Central memory CD8-positive, alpha-beta T cell (primary cell): Measurements from ENCODE around the gene SVIL.
"Not testable (repeated sequence)": the region's sequence is repeated elsewhere in the genome, so short reads cannot be mapped to it uniquely, and the experiment has no call there.

Experiments
- ATAC-seq: fragments of 150-1000 bp; cut with Tn5 transposase; replicated peaks from 2 replicates; pipeline ENCODE4 v1.10.0; 2022; ENCODE audit warnings: mild to moderate bottlenecking, moderate FRiP score, moderate number of reproducible peaks; ENCODE audit not compliant: poor library complexity, severe bottlenecking; ENCODE audit errors: extremely low read depth
- DNase-seq, 2 donors: peaks; one replicate each; pipeline ENCODE4 v3.0.0; 2021; ENCODE audit warnings: low spot score in 2 of 2
- H3K27ac Mint-ChIP-seq: one replicate; pipeline ENCODE4 v1.8.0; 2022; ENCODE audit warnings: low read depth, mild to moderate bottlenecking, moderate library complexity, mixed read lengths
- H3K27me3 Mint-ChIP-seq: one replicate; pipeline ENCODE4 v1.8.0; 2022; ENCODE audit warnings: mixed read lengths
- H3K36me3 Mint-ChIP-seq: one replicate; pipeline ENCODE4 v1.8.0; 2022; ENCODE audit warnings: mild to moderate bottlenecking, moderate library complexity, mixed read lengths; ENCODE audit not compliant: insufficient read depth
- H3K4me1 Mint-ChIP-seq: one replicate; pipeline ENCODE4 v1.8.0; 2022; ENCODE audit warnings: mixed read lengths
- H3K4me3 Mint-ChIP-seq: one replicate; pipeline ENCODE4 v1.8.0; 2022; ENCODE audit warnings: mild to moderate bottlenecking, moderate library complexity, mixed read lengths
- H3K9me3 Mint-ChIP-seq: one replicate; pipeline ENCODE4 v1.8.0; 2022; ENCODE audit warnings: mixed read lengths

SVIL gene

GRCh38 chr10:29486433-29486832 is 148.3 kb downstream of the SVIL start:
- no peak for DNase-seq
- peak overlapping the region; percentile 18 for H3K4me3 Mint-ChIP-seq
- no peak for ATAC-seq
- peaks cover 24% of the 10 kb centered on the region for H3K4me1 Mint-ChIP-seq
- no peaks in the 10 kb centered on the region for H3K9me3 Mint-ChIP-seq
- H3K36me3 Mint-ChIP-seq, result peaks cover 18% of the 10 kb centered on the region
- no peak overlapping the region for H3K27ac Mint-ChIP-seq
- no peaks in the 10 kb centered on the region for H3K27me3 Mint-ChIP-seq

GRCh38 chr10:29484677-29485076 is 150.1 kb downstream of the SVIL start:
- not testable (repeated sequence) for ATAC-seq, H3K9me3 Mint-ChIP-seq, H3K27me3 Mint-ChIP-seq, H3K4me3 Mint-ChIP-seq, DNase-seq
- peaks cover 24% of the 10 kb centered on the region for H3K4me1 Mint-ChIP-seq
- peak overlapping the region; percentile 70 for H3K27ac Mint-ChIP-seq
- H3K36me3 Mint-ChIP-seq, result peaks cover 11% of the 10 kb centered on the region

GRCh38 chr10:29482591-29483431 is 152.0 kb downstream of the SVIL start:
- Mint-ChIP-seq H3K27ac (no peak overlapping the region), H3K4me1 (peaks cover 20% of the 10 kb centered on the region), H3K27me3 (no peaks in the 10 kb centered on the region), H3K9me3 (no peaks in the 10 kb centered on the region), H3K4me3 (no peak overlapping the region), H3K36me3 (peaks cover 8% of the 10 kb centered on the region)
- ATAC-seq, result peak; percentile 79
- DNase-seq, result no peak

GRCh38 chr10:29481906-29482440 is 152.8 kb downstream of the SVIL start:
- Mint-ChIP-seq H3K27me3 (no peaks in the 10 kb centered on the region), H3K36me3 (peaks cover 8% of the 10 kb centered on the region), H3K4me1 (peaks cover 11% of the 10 kb centered on the region), H3K4me3 (no peak overlapping the region), H3K9me3 (no peaks in the 10 kb centered on the region), H3K27ac (no peak overlapping the region)
- ATAC-seq, result no peak
- DNase-seq, result no peak

- peaks cover 13% of the 10 kb centered on the region for H3K4me1 Mint-ChIP-seq
- H3K27me3 Mint-ChIP-seq, result no peaks in the 10 kb centered on the region
- ATAC-seq (no peak), DNase-seq (no peak)
- H3K4me3 Mint-ChIP-seq, result no peak overlapping the region
- H3K9me3 Mint-ChIP-seq, result no peaks in the 10 kb centered on the region
- peaks cover 8% of the 10 kb centered on the region for H3K36me3 Mint-ChIP-seq
- H3K27ac Mint-ChIP-seq, result no peak overlapping the region
Observed at GRCh38 chr10:29479981-29480954, 154.5 kb downstream of the SVIL start.

GRCh38 chr10:29479081-29479925 is 155.5 kb downstream of the SVIL start:
- H3K4me3 Mint-ChIP-seq, result no peak overlapping the region
- no peak for ATAC-seq
- no peak overlapping the region for H3K27ac Mint-ChIP-seq

GRCh38 chr10:29473406-29474100 is 161.2 kb downstream of the SVIL start:
- no peak for DNase-seq
- no peaks in the 10 kb centered on the region for H3K9me3 Mint-ChIP-seq
- peaks cover 5% of the 10 kb centered on the region for H3K4me1 Mint-ChIP-seq
- H3K27ac Mint-ChIP-seq, result no peak overlapping the region
- no peaks in the 10 kb centered on the region for H3K27me3 Mint-ChIP-seq
- peaks cover 17% of the 10 kb centered on the region for H3K36me3 Mint-ChIP-seq
- ATAC-seq, result no peak
- H3K4me3 Mint-ChIP-seq, result no peak overlapping the region

More at GRCh38 chr10:29479081-29479925, 155.5 kb downstream of the SVIL start:
- no peak for DNase-seq
- Mint-ChIP-seq H3K36me3 (peaks cover 6% of the 10 kb centered on the region), H3K9me3 (no peaks in the 10 kb centered on the region), H3K27me3 (no peaks in the 10 kb centered on the region), H3K4me1 (peaks cover 15% of the 10 kb centered on the region)

GRCh38 chr10:29473087-29473356 is 161.7 kb downstream of the SVIL start:
- no peaks in the 10 kb centered on the region for H3K27me3 Mint-ChIP-seq
- no peak overlapping the region for H3K4me3 Mint-ChIP-seq
- DNase-seq, result no peak
- no peaks in the 10 kb centered on the region for H3K9me3 Mint-ChIP-seq
- ATAC-seq, result no peak
- peaks cover 17% of the 10 kb centered on the region for H3K36me3 Mint-ChIP-seq
- peak overlapping the region; percentile 30 for H3K27ac Mint-ChIP-seq
- H3K4me1 Mint-ChIP-seq, result peaks cover 5% of the 10 kb centered on the region

- H3K27me3 Mint-ChIP-seq, result no peaks in the 10 kb centered on the region
- H3K36me3 Mint-ChIP-seq, result peaks cover 17% of the 10 kb centered on the region
- ATAC-seq, result no peak
- no peaks in the 10 kb centered on the region for H3K9me3 Mint-ChIP-seq
- peaks cover 5% of the 10 kb centered on the region for H3K4me1 Mint-ChIP-seq
- no peak for DNase-seq
- H3K27ac Mint-ChIP-seq, result peak overlapping the region; percentile 30
- H3K4me3 Mint-ChIP-seq, result no peak overlapping the region
Observed at GRCh38 chr10:29472301-29473086, 162.3 kb downstream of the SVIL start.

- no peaks in the 10 kb centered on the region for H3K9me3 Mint-ChIP-seq
- H3K4me1 Mint-ChIP-seq, result peaks cover 5% of the 10 kb centered on the region
- ATAC-seq (no peak), DNase-seq (no peak)
- no peaks in the 10 kb centered on the region for H3K27me3 Mint-ChIP-seq
- peak overlapping the region; percentile 6 for H3K27ac Mint-ChIP-seq
- H3K4me3 Mint-ChIP-seq, result no peak overlapping the region
- peaks cover 20% of the 10 kb centered on the region for H3K36me3 Mint-ChIP-seq
Observed at GRCh38 chr10:29471544-29471859, 163.3 kb downstream of the SVIL start.

- Mint-ChIP-seq H3K4me3 (no peak overlapping the region), H3K36me3 (peaks cover 23% of the 10 kb centered on the region), H3K4me1 (peaks cover 5% of the 10 kb centered on the region), H3K9me3 (no peaks in the 10 kb centered on the region), H3K27me3 (no peaks in the 10 kb centered on the region), H3K27ac (no peak overlapping the region)
- DNase-seq, result no peak
- ATAC-seq, result no peak
Observed at GRCh38 chr10:29470843-29471543, 163.8 kb downstream of the SVIL start.
